Measurements from ENCODE around the gene AP3D1.
A peak's percentile ranks its signal among the peaks of the same experiment; 100 is the strongest.

Gene AP3D1

DNA sequence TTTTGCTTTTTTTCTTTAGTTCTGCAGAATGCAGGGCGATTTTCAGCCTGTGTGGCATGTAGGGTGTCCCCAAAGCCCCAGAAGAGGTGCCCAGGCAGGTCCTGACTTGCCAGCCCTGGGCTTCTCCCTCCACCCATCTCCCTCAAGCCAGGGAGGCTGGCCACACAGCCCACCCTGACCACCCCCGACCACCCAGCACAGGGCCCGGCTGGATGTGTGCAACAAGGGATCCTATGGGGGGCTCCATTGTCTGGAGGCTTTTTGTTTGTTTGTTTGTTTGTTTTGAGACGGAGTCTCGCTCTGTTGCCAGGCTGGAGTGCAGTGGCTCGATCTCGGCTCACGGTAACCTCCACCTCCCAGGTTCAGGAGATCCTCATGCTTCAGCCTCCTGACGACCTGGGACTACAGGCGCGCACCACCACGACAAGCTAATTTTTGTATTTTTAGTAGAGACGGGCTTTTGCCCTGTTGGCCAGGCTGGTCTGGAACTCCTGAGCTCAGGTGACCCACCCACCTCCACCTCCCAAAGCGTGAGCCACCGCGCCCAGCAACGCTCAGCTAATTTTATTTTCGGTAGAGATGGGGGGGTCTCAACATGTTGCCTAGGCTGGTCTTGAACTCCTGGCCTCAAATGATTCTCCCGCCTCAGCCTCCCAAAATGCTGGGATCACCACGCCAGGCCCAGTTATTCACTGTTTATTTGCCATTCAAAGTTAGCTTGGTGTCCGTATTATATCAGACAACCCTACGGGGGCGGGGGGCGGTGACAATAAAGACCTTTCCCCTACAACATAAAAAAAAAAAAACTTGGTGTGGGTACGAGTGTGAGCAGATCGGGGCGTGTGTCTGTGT, 92.6 kb downstream of the AP3D1 start:
- DNase-seq, result no peak

DNA sequence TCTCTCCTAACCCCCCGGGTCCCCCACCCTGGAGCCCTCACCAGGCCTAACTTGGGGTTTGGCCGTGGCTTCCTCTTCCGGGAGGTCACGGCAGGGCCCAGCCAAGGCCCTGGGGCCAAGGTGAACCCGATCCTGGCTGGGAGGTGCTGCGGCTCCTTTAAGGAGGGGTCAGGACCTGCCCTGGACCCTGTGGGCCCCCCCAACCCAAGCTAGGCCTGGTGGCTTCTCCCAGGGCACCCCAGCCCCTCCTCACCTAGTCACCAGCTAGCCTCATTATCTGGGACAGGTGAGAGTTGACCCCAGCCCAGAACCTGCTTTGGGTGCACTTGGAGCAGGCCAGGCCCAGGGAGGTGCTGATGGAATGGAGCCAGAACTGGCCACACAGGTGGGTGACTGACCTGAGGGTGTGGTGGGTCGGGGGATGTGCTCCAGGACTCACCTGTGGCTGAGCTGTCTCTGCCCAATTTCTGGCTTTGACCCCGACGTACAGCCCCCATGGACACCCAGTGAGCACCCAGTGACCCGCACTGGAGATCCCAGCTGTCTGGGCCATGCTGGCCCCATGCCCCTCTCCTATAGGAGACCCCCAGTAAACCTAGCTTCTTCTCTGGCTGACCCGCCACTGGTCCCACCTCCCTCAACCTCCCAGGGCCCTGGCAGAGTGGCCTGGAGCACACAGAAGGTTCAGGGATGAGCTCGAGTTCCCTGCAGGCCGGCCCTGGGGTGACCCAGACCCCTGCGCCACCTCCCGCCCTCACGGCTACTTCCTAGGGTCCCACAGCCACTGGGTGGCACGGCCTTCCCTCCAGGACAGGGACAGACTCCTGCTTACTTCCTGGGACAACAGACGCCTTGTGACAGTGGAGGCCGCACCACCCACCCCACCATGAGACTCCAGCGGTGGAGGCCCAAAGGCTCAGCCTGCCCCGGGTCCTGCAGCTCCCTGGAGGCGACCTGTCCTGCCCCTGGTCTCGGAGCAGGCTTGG, 93.6 kb downstream of the AP3D1 start:
- no peak for DNase-seq

DNA sequence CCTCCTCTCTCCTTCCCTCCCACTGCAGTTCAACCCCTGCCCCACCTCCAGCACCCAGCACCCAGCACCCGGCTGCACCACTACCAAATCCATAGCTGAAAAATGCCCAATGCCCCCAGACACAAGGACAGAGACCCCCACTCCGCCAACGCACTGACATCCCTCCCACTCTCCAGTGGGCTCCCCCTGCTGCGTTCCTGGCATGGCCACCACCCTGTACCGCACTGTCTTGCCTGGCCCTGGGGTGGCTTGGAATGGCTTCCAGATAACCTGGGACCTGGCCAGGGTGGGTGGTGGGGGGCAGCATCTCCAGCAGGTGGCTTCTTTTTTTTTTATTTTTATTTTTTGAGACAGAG, 94.6 kb downstream of the AP3D1 start:
- no peak for DNase-seq

DNA sequence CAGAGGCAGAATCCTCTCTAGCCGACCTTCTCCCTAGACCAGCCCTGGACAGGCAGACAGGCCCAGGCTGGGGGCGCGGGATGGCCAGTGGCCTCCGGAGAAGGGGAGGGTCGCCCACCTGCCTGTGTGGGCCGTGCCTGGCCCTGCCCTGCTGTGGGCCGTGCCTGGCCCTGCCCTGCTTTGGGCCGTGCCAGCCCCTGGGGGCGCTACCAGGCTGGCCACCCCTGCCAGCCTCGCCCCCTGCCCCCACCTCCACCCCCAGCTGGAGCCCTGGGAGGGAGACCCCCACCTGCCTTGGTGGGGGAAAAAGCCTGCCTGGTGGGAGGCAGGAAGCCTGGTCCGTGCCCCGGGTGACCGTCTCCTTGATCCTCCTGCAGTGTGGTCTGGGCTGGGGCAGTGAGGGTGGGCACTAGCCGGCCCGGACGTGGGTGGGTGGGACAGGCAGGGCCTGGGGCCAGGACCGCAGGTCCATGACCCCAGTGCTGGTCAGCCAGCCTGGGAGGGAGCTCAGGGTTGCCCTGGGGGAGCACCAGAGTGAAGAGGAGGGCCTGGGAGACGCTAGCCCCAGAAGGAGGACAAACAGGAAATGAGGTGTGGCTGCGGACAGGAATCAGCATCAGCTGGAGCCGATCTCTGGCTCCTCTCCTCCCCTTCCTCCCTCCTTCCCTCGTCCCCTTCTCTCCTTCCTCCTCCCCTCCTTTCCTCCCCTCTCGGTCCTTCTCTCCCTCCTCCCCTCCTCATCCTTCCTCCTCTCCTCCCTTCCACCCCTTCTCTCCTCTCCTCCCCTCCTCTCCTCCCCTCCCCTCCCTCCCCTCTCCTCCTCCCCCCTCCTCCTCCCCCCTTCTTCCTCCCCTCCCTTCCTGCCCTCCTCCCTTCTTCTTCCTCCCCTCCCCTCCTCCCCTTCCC, 95.2 kb downstream of the AP3D1 start:
- DNase-seq, result peak; percentile 32

DNA sequence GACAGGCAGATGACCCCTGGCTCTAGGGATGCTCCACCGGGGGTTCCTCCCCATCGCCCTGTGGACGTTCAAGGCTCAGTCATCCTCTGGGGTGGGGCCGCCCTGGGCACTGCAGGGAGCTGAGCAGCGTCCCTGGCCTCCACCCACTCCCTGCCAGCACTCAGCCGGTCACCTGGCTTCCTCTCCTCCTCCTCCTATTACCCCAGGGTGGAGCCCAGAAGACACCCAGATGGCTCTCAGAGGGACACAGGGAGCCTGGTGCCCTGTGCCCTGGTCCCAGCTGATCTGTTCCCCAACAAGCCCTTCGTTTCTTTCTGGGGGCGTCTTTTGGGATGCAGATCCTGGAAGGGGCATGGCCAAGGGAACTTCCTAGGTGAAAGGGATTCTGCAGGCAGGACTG, 96.6 kb downstream of the AP3D1 start:
- no peak for DNase-seq

DNA sequence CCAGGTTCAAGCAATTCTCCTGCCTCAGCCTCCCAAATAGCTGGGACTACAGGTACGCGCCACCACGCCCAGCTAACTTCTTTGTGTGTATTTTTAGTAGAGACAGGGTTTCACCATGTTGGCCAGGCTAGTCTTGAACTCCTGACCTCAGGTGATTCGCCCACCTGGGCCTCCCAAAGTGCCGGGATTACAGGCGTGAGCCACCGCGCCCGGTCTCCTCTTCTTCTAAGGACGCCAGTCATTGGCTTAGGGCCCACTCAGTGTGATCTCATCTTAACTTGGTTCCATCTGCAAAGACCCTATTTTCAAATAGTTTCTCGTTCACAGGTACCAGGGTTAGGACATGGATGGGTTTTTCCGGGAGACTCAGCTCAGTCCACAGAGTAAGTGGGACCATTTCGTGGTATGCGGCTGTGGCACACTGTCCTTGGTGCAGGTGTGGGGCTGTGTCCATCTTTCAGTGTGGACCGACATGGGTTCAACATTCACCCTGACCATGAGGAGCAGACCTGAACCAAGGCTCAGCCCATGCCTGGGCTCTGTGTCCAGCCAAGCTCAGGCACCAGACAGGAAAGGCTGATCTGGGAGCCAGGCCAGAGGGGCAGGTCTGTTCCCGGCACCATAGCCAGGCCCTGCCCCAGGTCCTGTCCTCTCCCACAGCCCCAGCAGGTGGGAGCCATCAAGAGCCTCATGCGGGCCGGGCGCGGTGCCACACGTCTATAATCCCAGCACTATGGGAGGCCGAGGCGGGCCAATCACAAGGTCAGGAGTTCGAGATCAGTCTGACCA, 97.6 kb downstream of the AP3D1 start:
- no peak for DNase-seq

DNA sequence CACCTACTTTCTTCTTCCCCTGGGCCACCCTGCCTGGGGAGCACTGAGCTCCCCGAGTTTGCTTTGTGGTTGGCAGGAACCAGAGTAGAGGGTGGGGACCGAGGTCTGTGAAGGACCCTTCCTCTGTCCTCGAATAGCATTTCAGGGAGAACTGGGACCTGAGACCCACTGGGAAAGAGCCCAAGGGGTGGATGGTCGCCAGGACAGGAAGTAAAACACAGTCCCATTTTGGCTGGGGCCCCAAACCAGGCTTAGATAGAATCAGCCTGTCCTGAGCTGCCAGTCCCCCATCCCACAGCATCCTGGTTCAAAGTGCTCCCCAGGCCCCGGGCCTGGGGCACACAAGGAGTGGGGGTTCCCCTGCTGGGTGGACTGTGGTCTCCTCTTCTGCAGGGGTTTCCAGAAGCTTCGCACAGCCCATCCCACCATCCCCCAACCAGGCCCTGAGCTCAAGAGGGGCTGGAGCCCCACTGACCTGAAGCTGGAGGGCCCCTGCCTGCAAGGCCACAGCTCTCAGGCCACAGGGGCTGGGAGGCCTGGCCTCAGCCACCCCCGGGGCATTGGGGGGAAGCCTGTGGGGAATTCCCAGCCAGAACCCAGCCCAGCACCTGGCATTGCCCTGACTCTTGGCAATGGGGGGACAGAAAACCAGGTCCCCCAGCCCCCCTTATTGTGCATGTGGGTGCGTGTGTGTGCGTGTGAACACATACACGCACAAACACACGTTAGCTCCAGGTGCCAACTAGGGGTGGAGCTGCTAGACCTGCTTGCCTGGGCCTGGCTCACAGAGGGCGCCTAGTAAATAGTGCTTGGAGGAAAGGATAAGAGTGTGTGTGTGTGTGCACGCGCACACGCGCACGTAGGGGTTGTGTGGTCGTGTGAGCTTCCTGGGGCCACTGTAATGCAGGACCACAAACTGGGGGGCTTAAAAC, 99.3 kb downstream of the AP3D1 start:
- DNase-seq, result peak; percentile 32

DNA sequence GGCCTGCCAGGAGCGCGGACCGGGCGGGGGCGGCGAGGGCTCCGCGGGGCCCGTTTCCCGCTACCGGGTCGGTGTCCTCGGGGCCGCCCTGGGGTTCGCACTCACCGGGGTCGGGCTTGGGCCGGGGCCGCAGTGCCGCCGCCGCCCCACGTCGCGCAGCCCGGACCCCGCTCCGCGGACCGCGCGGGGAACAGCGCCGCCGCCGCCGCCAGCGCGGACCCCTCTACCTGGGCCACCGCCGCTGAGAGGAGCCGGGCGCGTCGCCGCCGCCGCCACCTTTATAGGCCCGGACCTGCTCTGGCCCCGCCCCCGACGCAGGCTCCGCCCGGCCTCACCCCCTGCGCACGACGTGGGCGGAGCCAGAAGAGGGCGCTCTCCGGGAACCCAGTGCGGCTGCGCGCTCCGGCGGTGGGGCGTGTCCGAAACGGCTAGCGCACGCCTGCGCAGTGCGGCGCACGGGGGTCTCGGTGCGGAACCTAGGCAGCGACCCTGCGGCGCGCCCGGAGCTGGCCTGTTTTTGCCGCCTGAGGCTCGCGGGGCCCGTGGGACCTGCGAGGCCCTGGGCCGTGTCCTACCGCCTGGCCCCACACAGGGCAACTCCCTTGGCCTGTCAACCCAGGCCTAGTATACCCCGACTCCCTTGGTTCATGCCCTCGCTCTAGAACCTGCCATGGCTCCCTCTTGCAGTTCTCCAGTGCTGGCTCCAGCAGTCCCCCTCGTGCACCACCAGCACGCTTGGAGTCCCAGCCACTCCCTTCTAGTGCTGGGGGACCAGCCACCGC, 100.2 kb downstream of the AP3D1 start, which contains the start of gene MKNK2:
Gene MKNK2, minus strand, starts transcription at position 254 of the 782 bp plus-strand sequence. CDS start 393 bp downstream, outside the sequence.
- peak; percentile 82 for DNase-seq

Measured in NCI-H1436 (cell line).